Mesenteric fat pad (tissue), 1 donor: Measurements from ENCODE around the gene PRELID3B. TPM values are rescaled to one million over a fixed set of nuclear protein-coding genes. Genes with fewer than 3 reads are reported as not detected.

Experiments
- DNase-seq: peaks from one replicate; pipeline ENCODE4 v3.0.0-alpha.2; 2020; ENCODE audit warnings: low spot score
- total RNA-seq: library from RNA; stranded (reverse); fragmentation: NEBNext Ultra II Directional; extraction: Animal tissue kit (Norgen Biotek cat#: 25700); gene quantifications from one replicate; pipeline ENCODE4 v1.2.1, GENCODE V29; 2021
- donor health status: DM: yes; HTN: yes; CAD: no.

The PRELID3B gene
- total RNA-seq, 1 donor from 2014 or later: 56.8 TPM

DNA sequence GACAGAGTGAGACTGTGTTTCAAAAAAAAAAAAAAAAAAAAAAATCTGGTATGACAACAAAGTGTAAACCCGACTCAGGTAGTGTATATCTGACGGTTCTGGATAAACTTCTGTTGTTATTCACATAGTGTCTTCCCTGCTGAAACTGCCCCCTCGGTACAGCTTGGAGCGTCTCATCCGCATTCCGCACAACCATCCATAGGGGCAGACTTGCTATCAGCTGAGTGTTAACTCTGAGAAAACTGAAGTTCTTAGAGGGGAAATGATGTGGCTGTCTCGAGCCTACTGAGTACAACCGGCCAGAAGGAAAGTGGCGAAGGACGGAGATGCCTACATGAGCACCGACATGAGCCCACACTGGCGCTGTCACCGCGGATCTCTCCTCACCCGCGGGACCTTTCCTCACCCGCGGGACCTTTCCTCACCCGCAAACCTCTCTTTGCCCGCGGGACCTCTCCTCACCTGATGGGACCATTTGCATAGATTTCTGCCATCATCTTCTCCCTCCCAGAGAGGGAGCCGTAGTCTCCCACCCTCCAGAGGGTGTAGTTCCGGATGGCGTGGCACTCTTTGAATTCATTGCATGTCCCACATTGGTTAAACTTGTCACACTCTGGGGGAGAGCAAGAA, 45.3 kb downstream of the PRELID3B start:
- no peak for DNase-seq

GRCh38 chr20:58996226-58996611, 46.4 kb downstream of the PRELID3B start:
- DNase-seq: no peak

- no peak for DNase-seq
Observed at GRCh38 chr20:58995461-58996225, 46.9 kb downstream of the PRELID3B start.

GRCh38 chr20:58994390-58995159, 48.0 kb downstream of the PRELID3B start:
- DNase-seq: no peak

DNA sequence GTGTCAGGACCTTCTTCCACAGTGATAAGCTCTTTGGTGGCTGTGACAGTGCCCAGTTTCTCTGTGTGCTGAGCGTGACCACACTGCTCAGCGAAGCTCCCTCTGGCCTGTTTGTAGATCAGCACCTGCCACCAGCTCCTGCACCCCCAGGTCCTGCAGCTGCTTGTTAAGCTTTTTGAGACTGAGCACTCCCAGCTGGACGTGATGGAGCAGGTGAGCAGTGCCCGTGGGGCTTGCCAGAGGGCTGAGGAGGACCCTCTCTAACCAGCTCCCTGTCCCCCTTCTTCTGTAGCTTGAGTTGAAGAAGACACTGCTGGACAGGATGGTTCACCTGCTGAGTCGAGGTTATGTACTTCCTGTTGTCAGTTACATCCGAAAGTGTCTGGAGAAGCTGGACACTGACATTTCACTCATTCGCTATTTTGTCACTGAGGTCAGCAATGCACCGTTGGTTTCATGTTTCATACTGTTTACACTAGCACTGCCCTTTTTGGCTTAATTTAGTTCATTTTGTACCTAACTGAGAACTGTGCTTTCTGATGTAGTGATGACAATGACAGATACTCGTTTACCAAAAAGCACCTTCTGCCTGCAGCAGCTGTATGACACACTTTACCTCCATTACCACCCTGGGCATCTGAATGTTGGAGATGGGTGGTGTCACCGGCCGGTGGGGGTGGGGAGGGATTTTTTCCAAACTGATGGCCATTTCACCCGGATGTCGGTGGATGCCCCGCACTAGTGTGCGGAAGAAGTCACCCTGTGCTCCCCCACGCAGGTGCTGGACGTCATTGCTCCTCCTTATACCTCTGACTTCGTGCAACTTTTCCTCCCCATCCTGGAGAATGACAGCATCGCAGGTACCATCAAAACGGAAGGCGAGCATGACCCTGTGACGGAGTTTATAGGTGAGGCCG, 49.0 kb downstream of the PRELID3B start:
- DNase-seq: peak; percentile 81

DNA sequence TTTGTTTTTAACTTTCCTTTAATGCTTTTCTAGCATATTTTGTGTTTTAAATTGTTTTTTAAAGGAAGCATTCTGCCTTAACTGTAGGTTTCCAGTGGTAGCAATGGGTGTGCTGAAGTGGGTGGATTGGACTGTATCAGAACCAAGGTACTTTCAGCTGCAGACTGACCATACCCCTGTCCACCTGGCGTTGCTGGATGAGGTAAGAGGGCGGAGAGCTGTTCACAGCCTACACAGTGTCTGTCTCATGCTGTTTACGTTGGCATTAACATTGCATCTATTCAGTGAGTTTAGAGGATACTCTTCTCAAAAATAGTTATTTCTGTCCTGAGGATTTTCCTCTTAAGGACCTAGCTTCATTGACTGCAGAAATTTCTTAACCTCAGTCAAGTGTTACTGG, 49.7 kb downstream of the PRELID3B start:
- peak; percentile 3 for DNase-seq

- peak; percentile 43 for DNase-seq
Observed at GRCh38 chr20:58991715-58992114, 50.9 kb downstream of the PRELID3B start.

- peak; percentile 51 for DNase-seq
Observed at GRCh38 chr20:58990651-58991445, 51.7 kb downstream of the PRELID3B start.

DNA sequence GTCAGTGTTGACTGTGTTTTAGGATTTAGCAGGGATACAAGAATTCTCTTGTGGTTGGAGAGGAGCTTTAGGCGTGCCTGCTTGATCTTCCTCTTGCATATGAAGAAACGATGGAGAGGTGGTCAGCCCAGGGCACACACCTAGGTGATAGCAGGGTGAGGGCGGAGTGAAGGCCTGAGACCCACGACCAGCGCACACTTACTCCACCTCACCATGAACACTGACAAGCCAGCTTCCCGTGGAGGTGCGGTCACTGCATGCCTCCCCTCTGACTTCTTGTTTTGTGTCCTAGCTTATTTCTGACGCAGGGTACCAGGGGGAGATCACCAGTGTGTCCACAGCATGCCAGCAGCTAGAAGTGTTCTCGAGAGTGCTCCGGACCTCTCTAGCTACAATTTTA, 53.4 kb downstream of the PRELID3B start:
- peak; percentile 45 for DNase-seq

GRCh38 chr20:58988565-58988882, 54.1 kb downstream of the PRELID3B start:
- DNase-seq: peak; percentile 83

DNA sequence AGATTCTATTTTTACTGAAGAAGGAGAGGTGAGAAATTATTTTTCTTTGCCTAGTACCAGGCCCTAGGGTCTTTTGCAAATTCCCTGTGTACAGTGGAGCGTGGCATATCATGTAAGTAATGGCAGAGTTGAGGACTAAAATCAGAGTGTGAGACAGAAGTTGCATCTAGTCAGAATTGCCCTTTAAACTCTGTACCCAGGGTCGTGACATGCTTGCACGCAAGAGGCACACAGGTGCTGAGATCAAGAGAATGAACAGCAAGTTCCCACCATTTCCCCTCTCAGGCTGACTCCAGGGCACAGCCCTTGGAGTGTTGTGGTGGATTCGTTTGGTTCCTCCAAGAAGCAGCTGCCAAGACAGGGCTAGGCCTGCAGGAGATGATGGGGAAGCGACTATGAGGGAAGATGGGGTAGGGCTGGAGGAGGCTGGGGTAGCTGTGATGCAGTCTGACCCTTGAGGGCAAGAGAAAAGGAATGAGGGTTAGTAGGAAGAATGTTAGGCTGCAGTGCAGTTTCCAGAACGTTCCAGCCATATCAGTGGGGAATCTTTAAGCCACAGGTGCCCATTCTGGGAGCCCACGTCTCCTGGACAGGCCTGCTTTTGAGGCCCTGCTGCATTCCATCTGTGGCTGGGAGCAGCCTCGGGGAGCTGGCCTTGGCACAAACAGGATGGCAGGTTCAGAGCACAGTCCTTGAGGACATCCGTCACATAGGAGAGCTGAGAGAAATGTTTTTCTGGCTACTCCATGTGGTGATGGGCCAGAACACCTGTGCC, 54.6 kb downstream of the PRELID3B start:
- DNase-seq: peak; percentile 59

GRCh38 chr20:58986968-58987517, 55.5 kb downstream of the PRELID3B start:
- DNase-seq: peak; percentile 24

- DNase-seq: peak; percentile 81
Observed at GRCh38 chr20:58986286-58986967, 56.2 kb downstream of the PRELID3B start.

DNA sequence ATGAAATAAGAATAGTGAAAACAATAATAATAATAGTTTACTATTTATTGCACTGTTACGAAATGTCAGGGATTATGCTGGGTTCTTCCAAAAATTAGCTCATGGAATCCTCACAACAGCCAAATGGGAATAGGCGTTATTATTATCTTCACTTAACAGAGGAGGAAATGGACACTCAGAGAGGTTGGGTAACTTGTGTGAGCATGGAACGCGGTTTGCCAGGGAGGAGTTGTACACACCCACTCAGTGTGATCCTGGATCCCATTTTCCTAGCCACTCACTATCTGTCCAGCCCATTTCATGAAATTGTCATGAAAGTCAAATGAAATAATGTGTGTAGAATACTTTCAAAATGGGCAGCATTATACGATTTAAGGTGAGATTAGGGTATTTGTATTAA, 56.9 kb downstream of the PRELID3B start:
- DNase-seq: peak; percentile 24

GRCh38 chr20:58984691-58985090, 57.9 kb downstream of the PRELID3B start:
- peak; percentile 5 for DNase-seq
